Gastroesophageal sphincter (tissue), 2 donors: ENCODE results near the gene PDIA5.

Experiments used
- POLR2A ChIP-seq, 2 donors: fragments of 450-650 bp; IDR thresholded peaks; one replicate each; pipeline ENCODE4 v1.6.1; 2017; ENCODE audit warnings: antibody characterized with exemption in 2 of 2, mild to moderate bottlenecking in 2 of 2, moderate library complexity in 1 of 2
- POLR2AphosphoS5 ChIP-seq: sonication (generic); formaldehyde crosslinking; IDR thresholded peaks from one replicate; pipeline ENCODE4 v1.6.1; 2017; ENCODE audit warnings: antibody characterized with exemption

DNA sequence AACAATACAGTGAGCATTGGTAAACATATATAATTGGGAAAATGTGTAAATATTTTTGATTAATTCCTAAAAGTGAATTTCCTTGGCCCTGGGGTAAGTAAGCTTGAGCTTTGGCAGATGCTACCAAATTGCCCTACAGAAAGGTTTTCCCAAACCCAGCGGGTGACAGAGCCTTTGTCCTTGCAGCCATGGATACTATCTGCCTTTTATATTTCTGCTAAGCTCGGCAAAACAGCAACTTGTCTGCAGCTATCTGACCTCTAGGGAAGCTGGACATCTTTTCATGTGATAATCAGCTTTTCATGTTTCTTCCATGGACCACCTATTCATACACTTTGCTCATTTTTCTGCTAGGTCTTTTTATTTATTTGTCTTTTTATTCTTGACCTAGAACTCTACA lies 70.2 kb downstream of the PDIA5 start:
- TF ChIP-seq POLR2AphosphoS5 = no peak
- TF ChIP-seq POLR2A (IDR thresholded peaks at IDR 0.05) = no peak
